ENCODE data around the gene AOAH.

- TF ChIP-seq CTCF (IDR thresholded peaks at IDR 0.05) (no peak), POLR2A (IDR thresholded peaks at IDR 0.05) (no peak)
These were observed at the start of gene AOAH for GRCh38 chr7:36723951-36724664.
